HUES6 (cell line): ENCODE results near the gene SLC49A3.
A peak's percentile ranks its signal among the peaks of the same experiment; 100 is the strongest.
"Not testable (repeated sequence)": the region's sequence is repeated elsewhere in the genome, so short reads cannot be mapped to it uniquely, and the experiment has no call there.

Experiments used
- H3K27ac ChIP-seq: 2 replicates; pipeline ENCODE4 v1.7.0; 2013; ENCODE audit warnings: low read depth, mild to moderate bottlenecking, low read length, inconsistent platforms
- H3K27me3 ChIP-seq: 2 replicates; pipeline ENCODE4 v1.6.1; 2013; ENCODE audit warnings: low read length; ENCODE audit not compliant: control insufficient read depth, insufficient read depth
- H3K36me3 ChIP-seq: 2 replicates; pipeline ENCODE4 v1.6.1; 2013; ENCODE audit warnings: low read length; ENCODE audit not compliant: control insufficient read depth, insufficient read depth
- H3K4me1 ChIP-seq: 2 replicates; pipeline ENCODE4 v1.6.1; 2013; ENCODE audit warnings: low read length; ENCODE audit not compliant: control insufficient read depth, insufficient read depth
- H3K4me3 ChIP-seq: 2 replicates; pipeline ENCODE4 v1.5.1; 2013; ENCODE audit warnings: low read depth, low read length
- H3K9ac ChIP-seq: one replicate; pipeline ENCODE4 v1.6.1; 2013; ENCODE audit warnings: mild to moderate bottlenecking, low read length
- H3K9me3 ChIP-seq: 2 replicates; pipeline ENCODE4 v1.6.1; 2013; ENCODE audit warnings: low read depth, low read length; ENCODE audit not compliant: control insufficient read depth, insufficient read depth

SLC49A3 gene

GRCh38 chr4:700587-701264, 11.8 kb upstream of the SLC49A3 start:
- H3K27ac ChIP-seq = no peak overlapping the region
- no peaks in the 10 kb centered on the region for H3K36me3 ChIP-seq
- H3K9ac ChIP-seq = no peak overlapping the region
- H3K9me3 ChIP-seq = no peaks in the 10 kb centered on the region; the same call in 1 of the 2 replicates
- peaks cover 9% of the 10 kb centered on the region for H3K27me3 ChIP-seq
- H3K4me1 ChIP-seq = no peaks in the 10 kb centered on the region; the same call in 1 of the 2 replicates
- H3K4me3 ChIP-seq = no peak overlapping the region

GRCh38 chr4:699816-700580, 11.0 kb upstream of the SLC49A3 start:
- H3K27ac ChIP-seq = no peak overlapping the region
- no peaks in the 10 kb centered on the region; the same call in 1 of the 2 replicates for H3K4me1 ChIP-seq
- peaks cover 8% of the 10 kb centered on the region for H3K27me3 ChIP-seq
- no peaks in the 10 kb centered on the region for H3K36me3 ChIP-seq
- no peak overlapping the region for H3K4me3 ChIP-seq
- peaks cover 3% of the 10 kb centered on the region; the same call in 1 of the 2 replicates for H3K9me3 ChIP-seq
- no peak overlapping the region for H3K9ac ChIP-seq

DNA sequence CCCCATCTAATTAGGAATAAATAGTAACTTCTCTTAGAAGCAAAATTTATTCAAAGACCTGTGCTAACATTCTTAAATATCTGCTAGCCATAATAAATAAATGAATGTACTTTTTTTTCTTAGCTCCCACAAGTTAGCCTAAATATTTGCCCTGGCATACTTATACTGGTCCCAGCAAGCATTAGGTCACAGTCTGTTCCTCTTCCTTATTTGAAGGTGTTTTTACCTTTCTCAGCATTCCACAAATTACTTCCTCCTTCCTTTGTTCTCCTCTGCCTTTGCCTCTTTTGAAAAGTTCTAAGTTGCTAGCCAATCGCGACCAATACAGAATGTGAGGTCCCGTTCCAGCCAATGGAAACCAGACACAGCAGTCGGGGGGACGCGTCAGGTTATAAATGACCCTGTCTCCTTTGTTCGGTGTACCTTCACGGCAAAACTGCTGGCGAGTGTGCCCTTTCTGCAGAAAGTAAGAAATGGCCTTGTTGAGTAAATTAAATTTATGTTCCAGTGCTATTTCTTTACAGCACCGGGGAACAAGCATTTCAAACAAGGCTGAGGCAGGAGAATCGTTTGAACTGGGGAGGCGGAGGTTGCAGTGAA, 5.5 kb upstream of the SLC49A3 start:
- H3K9me3 ChIP-seq, H3K27me3 ChIP-seq, H3K9ac ChIP-seq, H3K36me3 ChIP-seq, H3K27ac ChIP-seq, H3K4me3 ChIP-seq: not testable (repeated sequence)
- H3K4me1 ChIP-seq = peaks cover 15% of the 10 kb centered on the region

DNA sequence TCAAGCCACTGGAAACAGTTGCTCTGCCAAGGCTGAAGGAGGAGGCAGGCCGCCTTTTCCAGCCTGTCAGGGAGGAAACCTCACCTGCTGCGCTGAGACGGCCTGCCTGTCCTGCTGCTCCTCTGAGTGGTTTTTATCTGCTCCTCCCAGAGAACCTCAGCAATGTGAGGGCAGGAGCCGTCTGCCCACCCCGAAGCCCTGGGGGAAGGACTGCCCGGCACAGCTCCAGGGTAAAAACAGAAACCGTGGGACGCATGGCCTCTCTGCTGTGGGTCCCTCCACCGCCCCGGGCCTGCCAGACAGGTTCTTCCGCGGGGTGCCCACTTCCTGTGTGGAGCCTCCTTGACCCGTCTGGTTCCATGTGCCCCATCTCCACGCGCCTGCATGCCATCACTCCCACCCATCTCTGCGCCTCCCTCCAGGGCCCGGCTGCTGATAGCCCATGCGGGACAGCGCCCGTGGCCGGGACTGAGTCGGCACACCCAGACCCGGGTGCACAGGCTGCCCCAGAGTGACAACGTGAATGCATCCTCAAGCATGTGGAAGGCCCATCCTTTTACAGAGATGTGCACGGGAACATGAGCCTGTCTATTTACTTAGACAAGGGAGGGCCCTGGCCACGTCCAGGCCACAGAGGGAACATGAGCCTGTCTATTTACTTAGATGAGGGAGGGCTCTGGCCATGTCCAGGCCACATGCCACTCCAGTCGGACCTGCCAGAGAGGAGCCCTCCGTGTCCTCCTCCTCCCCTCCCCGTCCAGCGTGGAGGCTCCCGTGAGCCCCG, 4.0 kb upstream of the SLC49A3 start:
- Histone ChIP-seq H3K27me3 (no peaks in the 10 kb centered on the region), H3K9me3 (peaks cover 5% of the 10 kb centered on the region; the same call in 1 of the 2 replicates), H3K27ac (0 out of 2 replicates have a peak overlapping the region, but pooled peaks have one; percentile 10), H3K9ac (no peak overlapping the region), H3K4me1 (peaks cover 26% of the 10 kb centered on the region), H3K4me3 (no peak overlapping the region), H3K36me3 (no peaks in the 10 kb centered on the region)

GRCh38 chr4:689723-690122, 772 bp upstream of the SLC49A3 start:
- Histone ChIP-seq H3K9me3 (no peaks in the 10 kb centered on the region), H3K4me3 (peak overlapping the region; percentile 63), H3K4me1 (peaks cover 36% of the 10 kb centered on the region), H3K9ac (peak overlapping the region; percentile 64), H3K36me3 (no peaks in the 10 kb centered on the region), H3K27me3 (no peaks in the 10 kb centered on the region), H3K27ac (peak overlapping the region; percentile 48; the same call in 1 of the 2 replicates)

GRCh38 chr4:687971-688853, 739 bp downstream of the SLC49A3 start:
- H3K9ac ChIP-seq = no peak overlapping the region
- H3K27ac ChIP-seq = no peak overlapping the region
- H3K36me3 ChIP-seq = no peaks in the 10 kb centered on the region
- H3K9me3 ChIP-seq = no peaks in the 10 kb centered on the region
- H3K27me3 ChIP-seq = no peaks in the 10 kb centered on the region
- peaks cover 43% of the 10 kb centered on the region for H3K4me1 ChIP-seq
- peak overlapping the region; percentile 63 for H3K4me3 ChIP-seq

DNA sequence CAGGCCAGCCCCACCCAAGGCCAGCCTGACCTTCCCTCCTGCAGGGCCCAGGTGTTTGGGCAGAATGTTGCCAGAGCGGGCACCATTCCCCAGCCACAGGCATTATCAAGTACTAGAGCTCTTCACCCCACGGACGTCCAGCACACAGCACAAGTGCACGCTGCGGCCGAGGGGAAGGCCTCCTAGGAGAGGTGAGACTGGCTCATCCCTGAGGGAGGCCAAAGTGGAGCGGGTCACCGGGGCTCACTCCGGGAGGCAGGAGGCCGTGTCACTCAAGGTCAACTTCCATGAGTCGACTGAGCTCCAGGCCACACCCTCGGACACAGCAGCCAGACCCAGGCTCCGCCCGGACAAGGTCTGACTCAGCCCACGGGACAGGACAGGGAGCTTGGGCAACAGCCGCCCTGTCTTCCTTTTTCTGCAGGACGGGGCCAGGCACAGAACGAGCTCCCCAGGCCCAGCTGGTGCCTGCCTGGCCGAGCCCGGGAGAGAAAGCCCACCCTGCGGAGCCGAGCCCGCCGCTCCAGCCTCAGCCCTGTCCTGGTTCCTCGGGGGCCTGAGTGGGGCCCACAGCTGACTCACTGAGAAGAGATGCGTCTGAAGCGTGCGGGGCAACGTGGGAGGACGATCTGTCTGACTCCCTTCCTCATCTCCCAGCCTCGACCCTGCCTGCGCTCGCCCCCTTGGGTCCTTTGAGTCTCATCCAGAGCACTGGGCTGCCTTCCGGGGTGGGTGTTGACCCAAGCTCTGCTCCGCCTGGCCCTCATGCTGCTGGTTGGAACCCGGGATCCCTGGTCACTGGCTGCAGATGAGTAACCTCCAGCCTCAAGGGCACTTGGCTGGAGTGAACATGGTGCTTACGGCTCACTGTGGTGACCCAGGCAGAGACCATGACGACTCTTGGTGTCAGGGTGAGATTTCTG, 1.6 kb downstream of the SLC49A3 start:
- peaks cover 34% of the 10 kb centered on the region for H3K4me1 ChIP-seq
- no peaks in the 10 kb centered on the region for H3K9me3 ChIP-seq
- no peak overlapping the region for H3K9ac ChIP-seq
- no peaks in the 10 kb centered on the region for H3K36me3 ChIP-seq
- no peak overlapping the region for H3K4me3 ChIP-seq
- no peak overlapping the region for H3K27ac ChIP-seq
- no peaks in the 10 kb centered on the region for H3K27me3 ChIP-seq

GRCh38 chr4:686413-687040, 2.4 kb downstream of the SLC49A3 start:
- Histone ChIP-seq H3K9ac (no peak overlapping the region), H3K9me3 (no peaks in the 10 kb centered on the region), H3K36me3 (no peaks in the 10 kb centered on the region), H3K27me3 (no peaks in the 10 kb centered on the region), H3K4me3 (no peak overlapping the region), H3K4me1 (peaks cover 34% of the 10 kb centered on the region), H3K27ac (no peak overlapping the region)

DNA sequence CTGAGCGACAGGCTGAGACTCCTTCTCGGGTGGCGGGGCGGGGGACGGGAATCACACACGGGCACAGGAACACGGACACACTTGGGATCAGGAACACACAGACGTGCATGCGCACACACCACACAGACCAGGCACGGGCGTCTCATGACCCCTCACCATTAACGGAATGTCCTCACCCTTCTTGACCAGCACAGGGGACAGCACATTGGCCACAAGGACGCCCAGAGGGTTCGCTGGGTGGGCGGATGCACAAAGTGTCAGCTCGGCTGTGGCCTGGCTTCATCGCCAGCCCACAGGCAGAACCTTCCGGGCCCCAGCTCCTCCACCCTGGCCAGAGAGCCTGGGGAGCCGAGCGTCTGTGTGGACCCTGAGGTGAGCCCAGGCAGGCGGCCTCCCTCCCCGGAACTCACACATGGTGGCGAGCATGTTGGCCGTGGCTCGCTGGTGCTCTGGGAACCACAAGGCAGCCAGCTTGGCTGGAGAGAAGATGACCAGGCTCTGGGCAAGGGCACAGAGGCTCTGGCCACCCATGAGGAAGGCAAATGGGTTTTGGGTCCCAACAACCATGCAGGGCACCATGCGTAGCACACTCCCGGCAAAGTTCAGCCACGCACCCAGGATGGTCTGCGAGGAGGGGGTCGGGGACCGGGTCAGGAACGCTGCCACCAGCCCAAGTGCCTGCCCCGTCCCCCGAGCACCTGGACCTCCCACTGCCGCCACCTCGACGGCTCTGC, 3.1 kb downstream of the SLC49A3 start:
- Histone ChIP-seq H3K4me1 (peaks cover 36% of the 10 kb centered on the region), H3K4me3 (no peak overlapping the region), H3K27me3 (no peaks in the 10 kb centered on the region), H3K27ac (no peak overlapping the region), H3K9ac (no peak overlapping the region), H3K9me3 (no peaks in the 10 kb centered on the region), H3K36me3 (no peaks in the 10 kb centered on the region)
